HG03097 (cell line): ENCODE results near the gene MXD4.

Experiments
- ATAC-seq: cut with Tn5 transposase; IDR thresholded peaks from one replicate; pipeline ENCODE4 v1.9.1; 2021; ENCODE audit not compliant: unreplicated experiment, low FRiP score

The MXD4 gene, protein sequence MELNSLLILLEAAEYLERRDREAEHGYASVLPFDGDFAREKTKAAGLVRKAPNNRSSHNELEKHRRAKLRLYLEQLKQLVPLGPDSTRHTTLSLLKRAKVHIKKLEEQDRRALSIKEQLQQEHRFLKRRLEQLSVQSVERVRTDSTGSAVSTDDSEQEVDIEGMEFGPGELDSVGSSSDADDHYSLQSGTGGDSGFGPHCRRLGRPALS

DNA sequence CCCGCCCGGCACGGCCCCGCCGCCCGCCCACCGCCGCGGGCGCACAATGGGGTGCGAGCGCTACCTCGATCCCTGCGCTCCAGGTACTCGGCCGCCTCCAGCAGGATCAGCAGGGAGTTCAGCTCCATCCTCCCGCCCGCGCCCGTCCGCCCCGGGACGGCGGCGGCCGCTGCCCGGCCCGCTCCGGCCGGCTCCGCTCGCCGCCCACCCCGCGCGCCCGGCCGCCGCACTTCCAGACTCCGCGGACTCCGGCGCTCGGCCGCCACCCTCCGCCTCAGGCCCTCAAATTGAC is at the start of gene MXD4:
Gene MXD4, minus strand, starts transcription at position 257 of the 292 bp plus-strand sequence. Its CDS starts 129 bp downstream, at position 128.
- no peak for ATAC-seq

DNA sequence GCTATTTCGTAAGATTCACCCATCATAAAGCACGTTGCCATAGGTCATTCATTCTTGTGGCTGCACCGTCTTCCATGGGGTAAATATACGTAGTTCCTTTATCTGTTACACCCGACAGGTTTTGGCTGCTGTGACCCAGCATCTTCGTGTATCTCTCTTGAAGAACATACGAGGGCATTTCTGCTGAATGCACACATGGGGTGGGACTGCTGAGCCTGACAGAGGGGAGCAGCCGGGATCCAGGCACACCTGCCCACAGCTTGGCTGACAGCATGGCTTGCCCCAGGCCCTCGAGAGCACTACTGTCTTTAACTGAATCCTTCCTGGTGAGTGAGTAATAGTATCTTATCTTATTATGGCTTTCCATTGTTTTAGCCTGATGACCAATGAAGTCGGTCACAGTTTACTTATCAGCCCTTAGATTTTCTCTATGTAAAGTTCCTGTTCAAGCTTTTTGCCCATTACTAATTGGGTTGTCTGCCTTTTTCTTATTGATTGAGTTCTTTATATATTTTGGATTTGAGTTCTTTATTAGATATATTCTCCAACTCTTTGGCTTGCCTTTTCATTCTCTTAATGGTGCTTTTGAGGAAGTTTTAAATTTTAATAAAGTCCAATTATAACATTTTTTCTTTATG is 45.0 kb upstream of the MXD4 start:
- no peak for ATAC-seq

- ATAC-seq: no peak
These were observed 44.0 kb upstream of the MXD4 start for GRCh38 chr4:2305766-2306501.

GRCh38 chr4:2304877-2305561 is 43.1 kb upstream of the MXD4 start:
- ATAC-seq: no peak

- ATAC-seq: no peak
These were observed 42.5 kb upstream of the MXD4 start for GRCh38 chr4:2304321-2304876.

- no peak for ATAC-seq
These were observed 41.9 kb upstream of the MXD4 start for GRCh38 chr4:2303686-2304320.

DNA sequence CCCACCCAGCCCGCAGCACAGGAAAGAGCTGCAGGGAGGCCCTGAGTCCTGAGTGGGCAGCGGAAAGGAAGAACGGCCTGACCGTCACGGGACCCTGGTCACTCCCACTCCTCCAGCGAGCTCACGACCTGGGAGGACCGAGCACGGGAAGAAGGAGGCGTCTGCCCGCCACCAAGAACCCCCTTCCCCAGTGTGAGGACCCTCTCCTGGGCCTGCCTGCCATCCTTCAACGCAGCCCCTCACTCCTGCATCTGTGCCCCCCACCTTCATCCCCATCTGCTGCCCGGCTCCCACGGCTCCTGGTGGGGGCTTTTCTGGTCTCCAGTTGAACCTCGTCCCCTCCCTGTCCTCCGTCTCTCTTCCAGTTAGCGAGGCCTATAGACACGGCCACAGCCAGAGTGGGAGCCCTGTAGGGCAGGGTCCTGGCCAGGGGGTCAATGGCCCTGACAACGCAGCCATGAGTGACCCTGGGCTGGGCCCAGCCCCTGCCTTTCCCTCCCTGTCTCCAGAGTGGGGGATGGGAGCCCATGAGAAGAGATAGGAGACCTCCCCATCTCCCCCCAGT is 41.3 kb upstream of the MXD4 start:
- ATAC-seq: no peak

- ATAC-seq: no peak
These were observed 40.6 kb upstream of the MXD4 start for GRCh38 chr4:2302387-2303119.

DNA sequence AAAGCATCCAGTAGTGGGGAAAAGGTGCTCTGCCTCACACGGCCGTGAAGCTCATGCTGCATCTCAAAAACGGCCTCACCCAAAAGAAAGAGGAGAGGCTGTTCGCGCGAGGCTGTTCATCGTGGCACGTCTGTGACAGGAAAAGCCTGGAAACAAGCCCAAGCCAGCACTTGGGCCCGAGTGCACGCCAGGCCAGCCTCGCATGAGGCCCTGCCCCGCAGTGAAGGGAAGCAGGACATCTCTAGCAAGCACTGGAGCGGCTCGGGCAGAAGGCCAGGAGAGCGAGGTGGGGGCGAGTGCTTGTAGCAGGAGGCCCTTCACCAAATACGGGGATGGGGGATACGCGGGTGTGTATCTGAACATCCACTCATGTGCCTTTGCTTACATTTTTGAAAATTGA is 39.9 kb upstream of the MXD4 start:
- no peak for ATAC-seq

GRCh38 chr4:2301225-2301642 is 39.3 kb upstream of the MXD4 start:
- ATAC-seq: no peak

- no peak for ATAC-seq
These were observed 38.7 kb upstream of the MXD4 start for GRCh38 chr4:2300431-2301224.

GRCh38 chr4:2299794-2300193 is 37.9 kb upstream of the MXD4 start:
- ATAC-seq: no peak

GRCh38 chr4:2298532-2298991 is 36.7 kb upstream of the MXD4 start:
- no peak for ATAC-seq

DNA sequence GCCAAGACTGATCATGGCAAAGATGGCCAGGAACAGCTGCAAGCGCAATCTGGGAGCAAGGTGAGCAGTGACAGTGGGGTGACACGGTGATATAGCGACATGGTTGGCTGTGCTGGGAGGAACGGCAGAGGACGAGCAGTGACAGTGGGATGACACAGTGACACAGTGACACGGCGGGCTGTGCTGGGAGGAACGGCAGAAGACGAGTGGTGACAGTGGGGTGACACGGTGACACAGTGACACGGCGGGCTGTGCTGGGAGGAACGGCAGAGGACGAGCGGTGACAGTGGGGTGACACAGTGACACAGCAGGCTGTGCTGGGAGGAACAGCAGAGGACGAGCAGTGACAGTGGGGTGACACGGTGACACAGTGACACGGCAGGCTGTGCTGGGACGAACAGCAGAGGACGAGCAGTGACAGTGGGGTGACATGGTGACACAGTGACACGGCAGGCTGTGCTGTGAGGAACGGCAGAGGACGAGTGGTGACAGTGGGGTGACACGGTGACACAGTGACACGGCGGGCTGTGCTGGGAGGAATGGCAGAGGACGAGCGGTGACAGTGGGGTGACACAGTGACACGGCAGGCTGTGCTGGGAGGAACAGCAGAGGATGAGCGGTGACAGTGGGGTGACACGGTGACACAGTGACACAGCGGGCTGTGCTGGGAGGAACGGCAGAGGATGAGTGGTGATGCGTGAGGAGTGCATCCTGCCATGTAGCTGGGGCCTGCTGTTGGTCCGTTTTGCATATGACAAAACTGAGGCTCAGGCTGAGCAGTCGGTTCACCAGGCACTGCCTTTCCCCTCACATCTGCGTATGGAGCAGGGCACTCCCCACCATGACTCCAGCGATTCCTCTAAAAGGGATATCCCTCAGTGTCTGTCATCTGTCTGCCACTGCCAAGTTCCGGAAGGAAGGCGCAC is 36.0 kb upstream of the MXD4 start:
- no peak for ATAC-seq

GRCh38 chr4:2296631-2297601 is 35.0 kb upstream of the MXD4 start:
- ATAC-seq: no peak

- ATAC-seq: no peak
These were observed 34.1 kb upstream of the MXD4 start for GRCh38 chr4:2295900-2296442.
